HEK293 (cell line): ENCODE measurements around the gene MAP1B.

ENCODE experiments used
- GLIS2 ChIP-seq: fragments of 450-650 bp; formaldehyde crosslinking; IDR thresholded peaks from 2 replicates; pipeline ENCODE4 v1.5.1; 2016; ENCODE audit warnings: missing biosample characterization, missing genetic modification characterization
- KLF1 ChIP-seq: fragments of 450-650 bp; formaldehyde crosslinking; IDR thresholded peaks from 2 replicates; pipeline ENCODE4 v1.5.1; 2016; ENCODE audit warnings: missing biosample characterization, missing genetic modification characterization
- SP2 ChIP-seq: fragments of 450-650 bp; formaldehyde crosslinking; IDR thresholded peaks from 2 replicates; pipeline ENCODE4 v1.5.1; 2016; ENCODE audit warnings: missing biosample characterization, missing genetic modification characterization
- WT1 ChIP-seq: fragments of 450-650 bp; formaldehyde crosslinking; IDR thresholded peaks from 2 replicates; pipeline ENCODE4 v1.5.1; 2016; ENCODE audit warnings: missing biosample characterization, missing genetic modification characterization
- YY1 ChIP-seq: fragments of 450-650 bp; formaldehyde crosslinking; IDR thresholded peaks from 2 replicates; pipeline ENCODE4 v1.5.1; 2018; ENCODE audit warnings: missing biosample characterization, missing genetic modification characterization
- ZNF114 ChIP-seq: fragments of 450-650 bp; formaldehyde crosslinking; IDR thresholded peaks from 2 replicates; pipeline ENCODE4 v1.5.0; 2017; ENCODE audit warnings: missing biosample characterization, missing genetic modification characterization
- ZNF146 ChIP-seq: fragments of 450-650 bp; formaldehyde crosslinking; IDR thresholded peaks from 2 replicates; pipeline ENCODE4 v1.5.1; 2016; ENCODE audit warnings: missing biosample characterization, missing genetic modification characterization
- ZNF184 ChIP-seq: fragments of 450-650 bp; IDR thresholded peaks from 2 replicates; pipeline ENCODE4 v1.5.1; 2018; ENCODE audit warnings: missing biosample characterization, mild to moderate bottlenecking, missing genetic modification characterization
- ZNF423 ChIP-seq: fragments of 450-650 bp; formaldehyde crosslinking; IDR thresholded peaks from 2 replicates; pipeline ENCODE4 v1.5.1; 2016; ENCODE audit warnings: missing biosample characterization, missing genetic modification characterization
- ZNF571 ChIP-seq: fragments of 450-650 bp; formaldehyde crosslinking; IDR thresholded peaks from 2 replicates; pipeline ENCODE4 v1.5.0; 2017; ENCODE audit warnings: missing biosample characterization, missing genetic modification characterization
- ZNF776 ChIP-seq: fragments of 450-650 bp; formaldehyde crosslinking; IDR thresholded peaks from 2 replicates; pipeline ENCODE4 v1.5.0; 2017; ENCODE audit warnings: missing biosample characterization, missing genetic modification characterization, borderline replicate concordance
- TF ChIP-seq, protein P1 (sequence below): fragments of 450-650 bp; formaldehyde crosslinking; IDR thresholded peaks from 2 replicates; pipeline ENCODE4 v1.5.1; 2016; ENCODE audit warnings: missing biosample characterization, missing genetic modification characterization
- TF ChIP-seq, protein P2 (sequence below): fragments of 450-650 bp; formaldehyde crosslinking; IDR thresholded peaks from 2 replicates; pipeline ENCODE4 v1.5.1; 2016; ENCODE audit warnings: missing biosample characterization, missing genetic modification characterization

DNA sequence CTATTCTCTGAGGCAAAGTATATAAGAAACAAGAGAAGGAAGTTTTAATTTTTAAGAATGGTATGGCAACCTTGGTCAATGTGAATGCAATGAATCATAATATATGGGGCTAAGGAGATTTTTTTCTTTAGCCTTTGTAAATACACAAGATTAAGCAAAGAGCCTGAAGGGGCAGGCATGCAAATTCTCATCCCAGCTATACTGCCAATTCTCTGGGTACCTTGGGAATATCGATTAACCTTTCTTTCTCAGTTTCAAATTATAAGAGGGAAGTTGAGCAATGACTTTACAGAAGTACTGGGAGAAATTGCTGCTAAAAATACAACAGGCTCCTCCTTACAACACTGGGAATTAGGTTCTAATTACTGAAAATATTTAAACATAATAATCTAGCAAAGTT, 115.2 kb downstream of the MAP1B start:
- TF ChIP-seq ZNF776 (tag by site-specific recombination) (no peak), SP2 (tag by site-specific recombination) (no peak), ZNF423 (no peak), ZNF146 (tag by site-specific recombination) (no peak), ZNF571 (no peak), YY1 (tag by site-specific recombination) (no peak), GLIS2 (tag by site-specific recombination) (no peak), KLF1 (no peak), ZNF114 (tag by site-specific recombination) (no peak), ZNF184 (no peak), WT1 (tag by site-specific recombination) (no peak)
- TF ChIP-seq, protein P1, sequence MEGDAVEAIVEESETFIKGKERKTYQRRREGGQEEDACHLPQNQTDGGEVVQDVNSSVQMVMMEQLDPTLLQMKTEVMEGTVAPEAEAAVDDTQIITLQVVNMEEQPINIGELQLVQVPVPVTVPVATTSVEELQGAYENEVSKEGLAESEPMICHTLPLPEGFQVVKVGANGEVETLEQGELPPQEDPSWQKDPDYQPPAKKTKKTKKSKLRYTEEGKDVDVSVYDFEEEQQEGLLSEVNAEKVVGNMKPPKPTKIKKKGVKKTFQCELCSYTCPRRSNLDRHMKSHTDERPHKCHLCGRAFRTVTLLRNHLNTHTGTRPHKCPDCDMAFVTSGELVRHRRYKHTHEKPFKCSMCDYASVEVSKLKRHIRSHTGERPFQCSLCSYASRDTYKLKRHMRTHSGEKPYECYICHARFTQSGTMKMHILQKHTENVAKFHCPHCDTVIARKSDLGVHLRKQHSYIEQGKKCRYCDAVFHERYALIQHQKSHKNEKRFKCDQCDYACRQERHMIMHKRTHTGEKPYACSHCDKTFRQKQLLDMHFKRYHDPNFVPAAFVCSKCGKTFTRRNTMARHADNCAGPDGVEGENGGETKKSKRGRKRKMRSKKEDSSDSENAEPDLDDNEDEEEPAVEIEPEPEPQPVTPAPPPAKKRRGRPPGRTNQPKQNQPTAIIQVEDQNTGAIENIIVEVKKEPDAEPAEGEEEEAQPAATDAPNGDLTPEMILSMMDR (tag by site-specific recombination): no peak
- TF ChIP-seq, protein P2, sequence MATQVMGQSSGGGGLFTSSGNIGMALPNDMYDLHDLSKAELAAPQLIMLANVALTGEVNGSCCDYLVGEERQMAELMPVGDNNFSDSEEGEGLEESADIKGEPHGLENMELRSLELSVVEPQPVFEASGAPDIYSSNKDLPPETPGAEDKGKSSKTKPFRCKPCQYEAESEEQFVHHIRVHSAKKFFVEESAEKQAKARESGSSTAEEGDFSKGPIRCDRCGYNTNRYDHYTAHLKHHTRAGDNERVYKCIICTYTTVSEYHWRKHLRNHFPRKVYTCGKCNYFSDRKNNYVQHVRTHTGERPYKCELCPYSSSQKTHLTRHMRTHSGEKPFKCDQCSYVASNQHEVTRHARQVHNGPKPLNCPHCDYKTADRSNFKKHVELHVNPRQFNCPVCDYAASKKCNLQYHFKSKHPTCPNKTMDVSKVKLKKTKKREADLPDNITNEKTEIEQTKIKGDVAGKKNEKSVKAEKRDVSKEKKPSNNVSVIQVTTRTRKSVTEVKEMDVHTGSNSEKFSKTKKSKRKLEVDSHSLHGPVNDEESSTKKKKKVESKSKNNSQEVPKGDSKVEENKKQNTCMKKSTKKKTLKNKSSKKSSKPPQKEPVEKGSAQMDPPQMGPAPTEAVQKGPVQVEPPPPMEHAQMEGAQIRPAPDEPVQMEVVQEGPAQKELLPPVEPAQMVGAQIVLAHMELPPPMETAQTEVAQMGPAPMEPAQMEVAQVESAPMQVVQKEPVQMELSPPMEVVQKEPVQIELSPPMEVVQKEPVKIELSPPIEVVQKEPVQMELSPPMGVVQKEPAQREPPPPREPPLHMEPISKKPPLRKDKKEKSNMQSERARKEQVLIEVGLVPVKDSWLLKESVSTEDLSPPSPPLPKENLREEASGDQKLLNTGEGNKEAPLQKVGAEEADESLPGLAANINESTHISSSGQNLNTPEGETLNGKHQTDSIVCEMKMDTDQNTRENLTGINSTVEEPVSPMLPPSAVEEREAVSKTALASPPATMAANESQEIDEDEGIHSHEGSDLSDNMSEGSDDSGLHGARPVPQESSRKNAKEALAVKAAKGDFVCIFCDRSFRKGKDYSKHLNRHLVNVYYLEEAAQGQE (tag by site-specific recombination): no peak
